Kasumi-1 (cell line): ENCODE results near the gene PSMB5.

Experiments
- DNase-seq, 2 experiments: peaks; one replicate each; lab custom pipeline; 2025; lab: John Stamatoyannopoulos, UW

The PSMB5 gene

DNA sequence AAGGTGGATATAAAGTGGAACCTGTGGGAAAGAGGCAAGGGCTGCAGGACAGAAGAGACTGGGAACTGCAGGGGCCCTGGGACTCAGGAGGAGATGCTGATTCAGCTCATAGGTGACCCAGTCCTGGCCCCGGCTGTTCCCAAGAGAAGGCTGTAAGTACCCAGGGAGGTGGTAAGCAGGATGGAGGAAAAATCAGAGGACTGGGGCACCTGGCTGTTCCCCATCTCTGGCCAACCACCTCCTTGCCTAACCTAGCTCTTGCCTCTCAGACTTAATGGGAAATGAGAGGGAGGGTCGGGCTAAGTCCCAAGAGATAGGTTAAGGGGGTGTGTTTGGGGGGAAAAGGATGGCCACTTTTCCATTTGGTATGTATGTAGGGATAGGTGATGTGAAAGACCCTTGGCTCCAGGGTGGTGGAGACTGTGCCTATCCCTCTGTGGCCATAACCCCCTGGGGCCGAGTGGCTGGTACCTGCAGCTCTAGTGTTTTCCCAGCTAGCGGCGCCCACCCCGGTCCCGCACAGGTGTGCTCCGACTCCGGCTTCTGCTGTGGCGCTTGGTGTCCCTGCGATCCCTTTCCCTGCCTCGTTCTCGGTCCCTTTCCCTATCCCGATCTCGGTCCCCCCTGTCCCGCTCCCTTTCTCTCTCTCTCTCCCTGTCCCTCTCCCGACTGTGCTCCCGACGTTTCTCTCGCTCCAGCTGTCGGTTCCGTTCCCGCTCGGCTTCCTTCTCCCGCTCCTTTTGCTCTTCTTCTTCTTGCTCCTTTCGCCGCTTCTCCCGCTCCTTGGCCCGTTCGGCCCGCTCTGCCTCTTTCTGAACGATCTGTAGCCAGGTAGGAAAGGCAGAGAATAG, 24.2 kb upstream of the PSMB5 start:
- DNase-seq, result no peak

GRCh38 chr14:23057757-23058653, 23.3 kb upstream of the PSMB5 start:
- DNase-seq, result no peak

- DNase-seq, result no peak
Measured at GRCh38 chr14:23056956-23057756, 22.5 kb upstream of the PSMB5 start, which contains the start of gene CDH24. Gene CDH24 (minus strand): TSS chr14:23057520. CDS start chr14:23055733, 1,787 bp downstream.

DNA sequence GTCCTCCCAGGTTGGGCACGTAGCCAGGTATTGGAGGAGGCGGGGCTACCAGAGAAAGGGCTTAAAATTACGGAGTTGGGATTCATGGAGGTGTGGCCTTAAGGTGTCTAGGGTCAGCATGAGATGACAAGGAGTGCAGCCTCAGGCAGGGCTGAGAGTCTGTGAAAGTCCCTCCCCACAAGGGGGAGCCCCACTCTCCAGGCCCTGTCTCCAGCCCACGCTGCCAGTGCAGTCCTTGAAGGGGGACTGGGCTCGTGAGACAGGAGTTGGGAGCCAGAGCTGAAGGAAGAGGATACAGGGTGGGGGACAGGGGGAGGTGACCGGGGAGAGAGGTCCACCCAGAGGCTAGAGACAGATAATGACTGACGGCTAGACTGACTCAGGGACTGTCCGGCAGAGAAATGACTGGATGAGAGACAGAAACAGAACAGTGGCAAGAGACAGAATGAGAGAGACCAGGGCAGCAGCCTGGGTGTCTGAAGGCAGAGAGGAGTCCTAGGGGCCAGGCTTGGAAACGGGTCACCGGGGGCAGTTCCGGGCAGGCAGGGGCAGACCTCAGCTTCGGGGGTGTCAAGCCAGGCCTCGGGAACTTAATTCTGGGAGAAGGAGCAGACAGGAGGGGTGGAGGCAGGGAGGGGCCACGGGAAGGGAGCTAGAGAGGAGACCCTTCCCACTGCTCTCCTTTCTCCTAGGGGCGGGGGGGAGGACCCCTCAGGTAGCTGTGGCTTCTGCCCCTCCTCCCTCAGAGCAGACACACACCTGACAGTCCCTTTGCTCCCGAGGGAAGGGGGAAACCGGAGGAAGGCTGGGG, 21.6 kb upstream of the PSMB5 start:
- DNase-seq, result no peak

- no peak for DNase-seq
Measured at GRCh38 chr14:23055621-23056144, 21.0 kb upstream of the PSMB5 start.

GRCh38 chr14:23055147-23055550, 20.4 kb upstream of the PSMB5 start:
- DNase-seq, result no peak

GRCh38 chr14:23054000-23054811, 19.5 kb upstream of the PSMB5 start:
- DNase-seq, result no peak

DNA sequence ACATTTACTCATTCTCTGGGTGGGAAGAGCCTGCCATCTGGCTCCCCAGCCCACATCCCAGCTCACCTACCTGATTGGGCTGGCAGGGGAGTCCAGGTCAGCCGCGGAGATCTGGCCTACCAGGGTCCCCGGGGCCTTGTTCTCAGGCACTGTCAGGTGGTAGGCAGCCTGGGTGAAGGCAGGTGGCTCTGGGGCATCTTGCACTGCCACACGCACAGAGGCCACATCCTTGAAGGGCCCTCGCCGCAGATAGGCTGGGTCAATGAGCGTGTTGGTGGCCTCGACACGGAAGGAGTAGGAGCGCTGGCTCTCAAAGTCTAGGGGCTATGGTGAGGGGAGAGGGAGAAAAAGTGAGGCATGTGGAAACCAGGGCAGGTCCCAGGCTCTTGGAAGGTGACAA, 18.7 kb upstream of the PSMB5 start:
- DNase-seq, result no peak

DNA sequence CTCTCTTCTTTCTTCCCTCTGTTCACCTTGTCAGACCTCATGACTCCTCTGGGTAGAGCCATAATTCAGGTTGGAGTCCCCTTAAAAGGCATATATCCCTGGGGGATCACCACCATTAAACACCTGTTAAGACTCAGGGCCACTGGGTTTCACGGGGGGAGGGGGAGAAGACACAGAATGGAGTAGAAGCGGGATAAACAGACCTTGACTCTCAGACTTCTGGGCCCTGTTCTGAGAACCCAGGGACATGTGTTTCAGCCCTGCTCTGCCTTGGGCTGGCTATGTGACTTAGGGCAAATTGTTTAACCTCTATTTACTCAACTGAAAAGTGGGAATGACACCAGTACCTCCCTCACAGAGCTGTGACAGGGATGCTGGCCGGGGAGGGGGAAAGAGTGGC, 18.0 kb upstream of the PSMB5 start:
- no peak for DNase-seq

GRCh38 chr14:23052182-23052623, 17.5 kb upstream of the PSMB5 start:
- no peak for DNase-seq

- DNase-seq, result no peak
Measured at GRCh38 chr14:23051141-23052057, 16.7 kb upstream of the PSMB5 start.

- DNase-seq, result no peak
Measured at GRCh38 chr14:23049011-23049410, 14.3 kb upstream of the PSMB5 start.

GRCh38 chr14:23047751-23048693, 13.3 kb upstream of the PSMB5 start:
- no peak for DNase-seq

DNA sequence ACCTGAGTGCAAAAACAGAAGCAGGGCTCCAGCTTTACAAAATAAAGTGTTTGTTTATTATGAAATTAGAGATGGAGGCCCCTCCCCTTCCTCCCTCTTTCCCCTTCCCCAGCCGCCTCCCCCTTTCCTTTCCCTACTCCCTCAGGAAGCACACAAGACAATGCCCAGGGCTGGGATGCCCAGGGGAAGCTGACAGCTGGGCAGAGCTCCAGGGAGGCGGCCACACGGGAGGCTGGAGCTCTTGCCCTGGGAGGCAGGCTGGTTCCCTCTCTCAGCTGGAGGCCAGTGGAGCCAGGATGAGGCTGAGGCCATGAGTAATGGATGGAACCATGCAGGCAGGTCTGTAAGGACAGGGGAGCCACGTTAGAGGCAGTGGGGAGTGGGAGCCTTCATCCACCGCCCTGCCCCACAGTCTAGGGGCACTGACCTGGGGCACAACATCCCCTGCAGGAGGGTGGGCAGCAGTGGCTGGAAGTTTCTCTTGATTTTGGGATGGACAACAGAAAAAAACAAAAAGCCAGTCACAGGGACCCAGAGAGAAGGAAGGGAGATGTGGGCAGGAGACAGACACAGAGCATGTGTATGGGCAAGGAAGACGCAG, 12.4 kb upstream of the PSMB5 start:
- no peak for DNase-seq

GRCh38 chr14:23045419-23046357, 11.0 kb upstream of the PSMB5 start:
- DNase-seq, result no peak

GRCh38 chr14:23044840-23045239, 10.1 kb upstream of the PSMB5 start:
- DNase-seq, result no peak
